Amygdala (tissue), 56 donors: ENCODE results near the gene SLC25A22.
A peak's percentile ranks its signal among the peaks of the same experiment; 100 is the strongest.

Source experiments
- DNase-seq, 56 donors: peaks; one replicate each; lab custom pipeline; 2025; lab: John Stamatoyannopoulos, UW

The SLC25A22 gene

DNA sequence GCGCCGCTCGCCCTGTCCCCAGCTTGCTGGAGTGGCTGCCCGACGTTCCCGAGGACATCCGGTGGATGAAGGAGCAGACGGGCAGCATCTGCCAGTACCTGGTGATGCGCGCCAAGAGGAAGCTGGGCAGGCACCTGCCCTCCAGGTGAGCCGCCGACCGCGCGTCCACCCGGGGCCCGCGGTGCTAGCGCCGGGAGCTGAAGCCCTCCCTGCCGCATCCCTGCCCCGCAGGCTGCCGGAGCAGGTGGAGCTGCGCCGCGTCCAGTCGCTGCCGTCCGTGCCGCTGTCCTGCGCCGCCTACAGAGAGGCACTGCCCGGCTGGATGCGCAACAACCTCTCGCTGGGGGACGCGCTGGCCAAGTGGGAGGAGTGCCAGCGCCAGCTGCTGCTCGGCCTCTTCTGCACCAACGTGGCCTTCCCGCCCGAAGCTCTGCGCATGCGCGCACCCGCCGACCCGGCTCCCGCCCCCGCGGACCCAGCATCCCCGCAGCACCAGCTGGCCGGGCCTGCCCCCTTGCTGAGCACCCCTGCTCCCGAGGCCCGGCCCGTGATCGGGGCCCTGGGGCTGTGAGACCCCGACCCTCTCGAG is 26.3 kb upstream of the SLC25A22 start:
- peak in 11 of 56 donors; percentile 17 to 60 (median 44) for DNase-seq

DNA sequence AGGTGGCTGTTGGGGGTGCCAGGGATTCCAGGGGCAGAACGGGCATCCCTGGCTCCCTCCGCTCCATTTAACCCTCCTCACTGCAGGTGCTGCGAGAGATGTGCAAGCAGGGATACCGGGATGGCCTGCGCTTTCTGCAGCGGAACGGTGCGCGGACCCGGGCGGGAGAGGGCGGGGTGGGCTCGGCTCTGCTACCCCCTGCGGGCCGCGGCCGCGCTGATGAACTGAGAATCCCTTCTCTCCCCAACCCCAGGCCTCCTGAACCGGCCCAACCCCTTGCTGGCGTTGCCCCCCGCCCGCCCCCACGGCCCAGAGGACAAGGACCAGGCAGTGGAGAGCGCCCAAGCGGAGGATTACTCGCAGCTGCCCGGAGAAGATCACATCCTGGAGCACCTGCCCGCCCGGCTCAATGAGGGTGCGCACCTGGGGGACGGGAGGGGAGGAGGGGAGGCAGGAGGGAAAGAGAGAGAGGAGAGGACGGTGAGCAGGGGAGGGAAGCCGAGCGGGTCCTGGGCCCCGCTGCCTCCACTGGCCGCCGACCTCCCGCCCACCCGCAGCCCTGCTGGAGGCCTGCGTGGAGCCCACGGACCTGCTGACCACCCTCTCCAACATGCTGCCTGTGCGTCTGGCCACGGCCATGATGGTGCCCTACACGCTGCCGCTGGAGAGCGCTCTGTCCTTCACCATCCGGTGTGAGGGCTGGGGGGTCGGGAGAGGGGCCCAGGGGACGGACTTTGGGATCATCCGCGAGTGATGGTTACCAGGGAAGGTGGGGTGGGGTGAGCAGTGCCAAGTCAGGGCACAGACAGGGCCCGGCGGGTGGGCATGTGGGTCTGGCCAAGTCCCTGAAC is 25.6 kb upstream of the SLC25A22 start:
- DNase-seq = no peak

GRCh38 chr11:821512-822371 is 23.7 kb upstream of the SLC25A22 start:
- DNase-seq = peak in 6 of 56 donors; percentile 28 to 41 (median 34)

DNA sequence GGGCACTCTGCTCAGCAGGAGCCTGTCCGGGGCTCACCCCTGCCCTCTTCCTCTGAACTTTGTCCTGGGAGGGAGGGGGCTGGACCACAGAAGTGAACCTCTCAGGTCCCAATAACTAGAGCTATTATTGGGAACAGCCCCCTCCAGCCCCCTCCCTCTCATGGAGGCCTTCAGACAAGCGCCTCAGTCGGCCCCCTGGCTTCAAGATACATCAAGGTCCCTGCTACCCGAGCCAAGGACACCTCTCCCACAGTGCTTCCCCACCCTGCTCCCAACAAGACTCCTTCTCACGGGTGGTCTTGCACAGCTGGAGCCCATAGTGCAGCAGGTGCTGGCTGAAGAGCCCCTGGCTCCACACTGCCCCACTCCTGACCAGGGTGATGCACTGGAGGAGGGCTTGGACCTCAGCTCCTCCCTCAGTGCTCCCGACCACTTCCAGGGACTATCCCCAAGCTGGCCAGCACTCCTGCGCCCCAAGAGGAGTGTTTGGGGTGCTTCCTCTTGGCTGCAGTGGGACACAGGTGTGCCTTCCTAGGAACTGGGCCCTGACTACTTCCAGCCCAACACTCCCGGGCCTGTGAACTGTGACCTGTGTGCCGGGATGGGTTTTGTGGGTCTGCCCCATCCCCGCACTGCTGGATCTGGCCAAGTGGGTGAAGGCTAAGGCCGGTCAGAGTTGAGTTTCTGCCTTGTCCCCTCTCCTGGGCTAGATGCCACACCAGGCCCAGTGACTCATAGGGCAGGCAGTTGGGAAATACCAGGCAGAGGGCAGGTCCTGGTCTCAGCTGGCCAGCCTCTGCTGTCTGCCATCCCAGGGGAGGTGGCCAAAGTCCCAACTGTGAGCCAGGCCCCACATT is 22.8 kb upstream of the SLC25A22 start:
- peak in 20 of 56 donors; percentile 17 to 70 (median 40) for DNase-seq

- DNase-seq = peak in 31 of 56 donors; percentile 31 to 75 (median 57)
These were observed 22.0 kb upstream of the SLC25A22 start for GRCh38 chr11:819943-820649.

DNA sequence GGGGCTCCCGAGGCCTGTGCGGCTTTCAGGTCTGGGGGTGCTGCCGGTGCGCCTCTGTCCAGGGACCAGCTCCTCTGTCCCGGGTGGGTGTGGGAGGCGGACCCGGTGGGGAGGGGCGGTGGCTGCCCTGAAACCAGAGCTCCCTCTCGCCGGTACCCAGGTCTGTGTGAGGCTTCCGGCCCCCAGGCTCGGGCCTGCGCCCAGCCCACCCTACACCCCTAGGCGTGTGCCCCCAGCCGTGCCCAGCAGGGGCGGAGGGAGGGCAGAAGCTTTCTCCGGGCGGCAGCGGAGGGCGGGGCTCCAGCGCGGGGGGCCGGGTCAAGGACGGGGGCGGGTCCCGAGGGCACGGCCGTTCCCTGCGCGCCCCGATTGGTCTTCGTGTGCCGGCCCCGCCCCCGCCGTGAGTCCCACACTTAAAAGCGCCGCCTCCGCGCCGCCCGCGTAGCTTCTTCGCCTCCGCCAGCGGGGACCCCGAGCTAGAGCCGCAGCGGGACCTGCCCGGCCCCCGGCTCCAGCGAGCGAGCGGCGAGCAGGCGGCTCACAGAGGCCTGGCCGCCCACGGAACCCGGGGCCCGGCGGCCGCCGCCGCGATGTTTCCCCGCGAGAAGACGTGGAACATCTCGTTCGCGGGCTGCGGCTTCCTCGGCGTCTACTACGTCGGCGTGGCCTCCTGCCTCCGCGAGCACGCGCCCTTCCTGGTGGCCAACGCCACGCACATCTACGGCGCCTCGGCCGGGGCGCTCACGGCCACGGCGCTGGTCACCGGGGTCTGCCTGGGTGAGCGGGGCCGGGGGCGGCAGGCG is 21.2 kb upstream of the SLC25A22 start:
- DNase-seq = peak; percentile 22 to 94 (median 82)

DNA sequence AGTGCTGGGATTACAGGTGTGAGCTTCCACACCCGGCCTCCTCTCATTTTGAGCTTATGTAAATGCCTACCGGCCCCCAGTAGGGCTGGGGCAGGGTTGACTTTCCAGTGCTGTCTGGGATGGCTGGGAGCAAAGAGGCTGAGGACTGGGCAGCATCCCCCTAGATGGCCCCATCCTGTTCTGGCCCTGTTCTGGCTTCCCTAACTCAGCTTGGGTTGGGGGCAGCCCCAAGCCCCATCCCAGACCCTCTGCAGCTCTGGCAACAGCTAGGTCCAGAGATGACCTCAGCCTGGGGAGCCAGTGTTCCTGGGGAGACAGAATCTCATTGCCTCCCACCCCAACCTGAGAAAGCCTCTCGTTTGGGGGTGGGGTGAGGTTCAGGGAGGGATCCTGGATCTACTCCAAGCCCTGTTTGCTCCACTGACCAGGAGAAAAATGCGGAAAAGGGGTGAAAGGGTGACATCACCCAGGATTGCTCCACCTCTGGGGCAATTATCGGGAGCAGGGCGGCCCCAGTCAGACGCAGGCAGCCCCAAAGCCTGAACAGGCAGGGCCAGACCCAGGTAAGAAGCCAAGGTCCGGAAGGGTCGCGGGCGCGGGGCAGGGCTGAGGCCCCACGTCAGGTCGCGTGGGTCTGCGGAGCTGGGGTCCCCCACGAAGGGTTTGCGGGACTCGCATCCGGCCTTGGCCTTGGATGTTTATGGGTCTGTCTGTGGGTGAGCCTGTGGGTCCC is 20.5 kb upstream of the SLC25A22 start, which contains the start of gene PNPLA2:
TSS of gene PNPLA2 (plus strand) at position 519 of the 733 bp plus-strand sequence. CDS start 805 bp downstream, outside the sequence.
- DNase-seq = no peak

GRCh38 chr11:816433-816779 is 18.3 kb upstream of the SLC25A22 start:
- no peak for DNase-seq

- no peak for DNase-seq
These were observed 17.8 kb upstream of the SLC25A22 start for GRCh38 chr11:815675-816432.

DNA sequence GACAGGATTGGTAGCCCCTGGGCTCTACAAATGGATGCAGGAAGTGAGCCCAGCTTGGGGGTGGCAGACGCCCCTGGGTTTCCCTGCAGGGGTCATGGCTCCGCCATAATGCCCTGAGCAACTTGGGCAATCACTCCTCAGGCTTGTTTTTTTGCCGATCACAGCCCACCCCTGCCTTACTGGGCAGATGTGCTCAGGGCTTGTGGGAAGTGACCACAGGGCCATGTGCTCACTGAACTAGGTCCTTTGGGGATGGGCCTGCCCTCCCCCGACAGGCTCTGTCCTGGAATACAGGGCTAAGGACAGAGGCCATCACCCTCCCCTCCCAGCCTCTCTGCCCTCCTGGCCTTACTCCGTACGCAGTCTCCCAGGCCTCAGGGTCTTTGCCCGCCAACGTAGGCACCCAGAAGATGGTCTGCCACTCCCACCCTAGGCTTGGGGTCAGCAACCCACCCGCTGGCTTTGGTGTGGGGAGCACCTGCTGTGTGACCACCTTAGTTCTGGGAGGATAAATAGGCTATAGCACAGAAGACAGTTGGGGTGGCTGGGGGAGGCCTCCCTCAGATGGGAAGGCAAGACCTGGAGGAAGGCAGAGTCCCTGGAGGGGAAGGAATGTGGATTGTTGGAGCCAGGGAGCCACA is 15.5 kb upstream of the SLC25A22 start:
- DNase-seq = no peak

DNA sequence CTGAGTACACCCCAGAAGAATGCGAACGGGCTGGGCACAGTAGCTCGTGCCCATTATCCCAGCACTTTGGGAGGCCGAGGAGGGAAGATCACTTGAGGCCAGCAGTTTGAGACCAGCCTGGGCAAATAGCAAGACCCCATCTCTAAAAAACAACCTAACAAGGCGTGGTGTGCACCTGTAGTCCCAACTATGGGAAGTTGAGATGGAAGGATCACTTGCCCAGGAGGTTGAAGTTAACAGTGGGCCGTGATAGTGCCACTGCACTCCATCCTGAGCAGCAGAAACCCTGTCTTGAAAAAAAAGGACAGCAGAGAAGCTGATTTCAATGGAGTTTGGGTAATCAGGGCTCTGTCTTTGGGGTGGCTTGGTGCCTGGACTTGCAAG is 15.0 kb upstream of the SLC25A22 start:
- no peak for DNase-seq

GRCh38 chr11:812390-812789 is 14.3 kb upstream of the SLC25A22 start:
- DNase-seq = no peak

DNA sequence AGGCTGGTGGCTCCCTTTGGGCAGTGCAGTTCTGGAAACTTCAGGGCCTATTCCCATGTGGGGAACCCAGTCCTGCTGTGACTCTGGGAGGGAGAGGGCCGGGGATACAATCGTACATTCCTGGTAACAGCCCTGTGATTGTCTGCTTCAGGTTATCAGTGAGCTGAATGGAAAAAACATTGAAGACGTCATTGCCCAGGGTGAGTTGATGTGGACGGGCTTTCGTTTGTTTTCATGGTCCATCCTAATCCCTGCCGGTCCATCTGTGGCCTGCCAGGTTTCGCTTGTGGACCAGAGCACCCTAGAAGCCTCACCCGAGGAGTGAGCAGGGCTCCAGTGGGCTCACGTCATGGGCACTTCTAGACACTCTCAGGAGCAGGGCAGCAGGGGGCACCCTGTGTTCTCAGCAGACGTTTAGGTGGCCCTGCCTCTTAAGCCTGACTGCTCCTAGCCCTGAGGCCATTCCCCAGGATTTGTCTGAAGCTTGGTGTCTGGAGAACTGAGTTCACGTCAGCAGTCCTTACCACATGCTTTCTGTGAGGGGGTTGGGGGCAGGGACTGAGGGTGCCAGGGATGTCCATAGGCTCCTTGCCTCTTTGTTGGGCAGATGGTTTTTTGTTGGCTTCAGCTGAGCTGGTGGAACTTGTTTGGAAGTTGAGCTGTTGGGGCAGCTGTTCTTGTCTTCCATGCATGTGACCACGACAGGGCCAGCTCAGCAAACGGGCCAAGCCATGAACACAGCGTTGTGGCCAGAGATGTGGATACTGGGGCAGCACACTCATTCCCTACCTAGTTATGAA is 13.6 kb upstream of the SLC25A22 start:
- no peak for DNase-seq

GRCh38 chr11:810040-810567 is 12.0 kb upstream of the SLC25A22 start:
- DNase-seq = no peak

- peak; percentile 83 to 100 (median 97) for DNase-seq
These were observed 11.4 kb upstream of the SLC25A22 start, which contains the start of gene RPLP2 for GRCh38 chr11:809287-810039. Gene RPLP2 (plus strand): TSS chr11:809967. CDS start chr11:810235, 268 bp downstream.
